Coronary artery (tissue), 2 donors: ENCODE results near the gene MET.

ENCODE experiments used
- DNase-seq: peaks from one replicate; pipeline ENCODE4 v3.0.0-alpha.2; 2017; ENCODE audit warnings: low spot score
- H3K27ac ChIP-seq, 2 donors: fragments of 200-600 bp; sonication (generic); one replicate each; pipeline ENCODE4 v1.5.1; 2016 to 2019
- H3K4me3 ChIP-seq: fragments of 200-600 bp; sonication (generic); 2 replicates; pipeline ENCODE4 v1.5.1; 2016; ENCODE audit warnings: mild to moderate bottlenecking, moderate library complexity
- TF ChIP-seq, protein P1 (sequence below): fragments of 200-600 bp; sonication (generic); IDR thresholded peaks from one replicate; pipeline ENCODE4 v1.5.1; 2019; ENCODE audit warnings: antibody characterized with exemption

Gene MET

GRCh38 chr7:116770941-116771340, 98.9 kb downstream of the MET start:
- Histone ChIP-seq H3K4me3 (no peak overlapping the region), H3K27ac (no peak overlapping the region)
- no peak for DNase-seq
- TF ChIP-seq, protein P1, sequence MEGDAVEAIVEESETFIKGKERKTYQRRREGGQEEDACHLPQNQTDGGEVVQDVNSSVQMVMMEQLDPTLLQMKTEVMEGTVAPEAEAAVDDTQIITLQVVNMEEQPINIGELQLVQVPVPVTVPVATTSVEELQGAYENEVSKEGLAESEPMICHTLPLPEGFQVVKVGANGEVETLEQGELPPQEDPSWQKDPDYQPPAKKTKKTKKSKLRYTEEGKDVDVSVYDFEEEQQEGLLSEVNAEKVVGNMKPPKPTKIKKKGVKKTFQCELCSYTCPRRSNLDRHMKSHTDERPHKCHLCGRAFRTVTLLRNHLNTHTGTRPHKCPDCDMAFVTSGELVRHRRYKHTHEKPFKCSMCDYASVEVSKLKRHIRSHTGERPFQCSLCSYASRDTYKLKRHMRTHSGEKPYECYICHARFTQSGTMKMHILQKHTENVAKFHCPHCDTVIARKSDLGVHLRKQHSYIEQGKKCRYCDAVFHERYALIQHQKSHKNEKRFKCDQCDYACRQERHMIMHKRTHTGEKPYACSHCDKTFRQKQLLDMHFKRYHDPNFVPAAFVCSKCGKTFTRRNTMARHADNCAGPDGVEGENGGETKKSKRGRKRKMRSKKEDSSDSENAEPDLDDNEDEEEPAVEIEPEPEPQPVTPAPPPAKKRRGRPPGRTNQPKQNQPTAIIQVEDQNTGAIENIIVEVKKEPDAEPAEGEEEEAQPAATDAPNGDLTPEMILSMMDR = no peak

DNA sequence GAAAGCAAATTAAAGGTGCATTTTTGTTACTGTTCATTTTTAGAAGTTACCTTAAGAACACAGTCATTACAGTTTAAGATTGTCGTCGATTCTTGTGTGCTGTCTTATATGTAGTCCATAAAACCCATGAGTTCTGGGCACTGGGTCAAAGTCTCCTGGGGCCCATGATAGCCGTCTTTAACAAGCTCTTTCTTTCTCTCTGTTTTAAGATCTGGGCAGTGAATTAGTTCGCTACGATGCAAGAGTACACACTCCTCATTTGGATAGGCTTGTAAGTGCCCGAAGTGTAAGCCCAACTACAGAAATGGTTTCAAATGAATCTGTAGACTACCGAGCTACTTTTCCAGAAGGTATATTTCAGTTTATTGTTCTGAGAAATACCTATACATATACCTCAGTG, 99.6 kb downstream of the MET start:
- no peak for DNase-seq
- Histone ChIP-seq H3K4me3 (no peak overlapping the region), H3K27ac (no peak overlapping the region)
- TF ChIP-seq, protein P1 = no peak

- TF ChIP-seq, protein P1 = no peak
- DNase-seq = no peak
- Histone ChIP-seq H3K27ac (no peak overlapping the region), H3K4me3 (no peak overlapping the region)
Observed at GRCh38 chr7:116772423-116772863, 100.4 kb downstream of the MET start.

- TF ChIP-seq, protein P1 = no peak
- Histone ChIP-seq H3K27ac (no peak overlapping the region), H3K4me3 (no peak overlapping the region)
- DNase-seq = no peak
Observed at GRCh38 chr7:116772926-116773749, 101.1 kb downstream of the MET start.

DNA sequence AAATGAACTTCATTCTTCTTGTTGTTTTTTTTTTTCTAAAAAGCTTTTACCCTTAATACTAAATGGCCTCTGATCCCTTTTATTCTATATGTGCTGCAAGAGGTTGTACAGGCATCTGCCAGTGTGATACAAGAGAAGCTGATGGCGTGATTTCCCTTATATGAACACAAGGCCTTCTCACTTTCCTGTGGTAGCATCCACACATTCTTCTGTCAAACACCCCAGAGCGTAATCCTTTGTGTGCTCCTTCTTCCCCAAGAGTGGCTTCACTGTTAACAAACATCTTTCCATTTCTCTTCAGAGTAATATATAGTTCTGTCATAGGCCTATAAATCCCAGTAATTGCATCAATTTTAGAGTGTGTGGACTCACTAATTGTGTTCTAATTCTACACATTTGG, 104.0 kb downstream of the MET start:
- no peak for DNase-seq
- H3K4me3 ChIP-seq = no peak overlapping the region
- TF ChIP-seq, protein P1 = no peak
- H3K27ac ChIP-seq = no peak overlapping the region

DNA sequence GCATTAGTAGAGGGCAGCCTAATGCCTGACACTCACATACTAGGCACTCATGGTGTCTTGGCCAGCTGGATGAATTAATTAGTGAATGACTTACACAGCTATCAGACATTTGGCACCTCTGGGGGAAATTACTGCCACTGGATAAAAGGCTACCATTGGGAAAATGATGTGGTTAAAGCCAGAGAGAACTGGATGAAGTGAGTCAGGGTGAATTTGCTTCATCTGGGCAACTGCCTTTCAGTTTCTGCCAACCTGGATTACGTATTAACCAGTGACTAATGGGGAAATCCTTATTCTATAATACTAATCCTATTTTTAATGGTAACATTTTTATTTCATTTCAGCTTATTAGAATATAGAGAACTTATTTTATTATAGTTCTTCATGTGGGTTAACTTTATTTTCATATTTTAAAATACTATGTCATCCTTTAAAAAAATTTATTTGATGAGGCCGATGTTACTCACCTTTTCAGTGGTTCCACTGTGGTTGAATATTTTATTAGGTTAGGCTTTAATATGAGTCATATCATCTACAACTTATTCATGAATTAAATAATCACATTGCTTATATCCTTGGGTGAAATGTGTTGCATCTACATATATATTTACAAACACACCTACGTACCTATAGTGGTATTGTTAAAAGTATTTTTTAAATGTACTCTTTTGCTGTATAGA, 104.8 kb downstream of the MET start:
- TF ChIP-seq, protein P1 = no peak
- peak overlapping the region in 1 of 2 donors; percentile 39 for H3K27ac ChIP-seq
- no peak for DNase-seq
- no peak overlapping the region for H3K4me3 ChIP-seq
